RWPE2 (cell line): ENCODE data around the gene ENKD1.

Experiments used
- ATAC-seq: fragments of 200-7000 bp; cut with Tn5 transposase; 3 replicates; pipeline ENCODE4 v1.9.1; 2021; ENCODE audit warnings: low read depth
- DNase-seq: peaks from one replicate; pipeline ENCODE4 v3.0.0-alpha.2; 2020; ENCODE audit warnings: low spot score
- H3K27ac ChIP-seq: fragments of 450-650 bp; 2 replicates; pipeline ENCODE4 v1.5.1; 2017; ENCODE audit warnings: mild to moderate bottlenecking; ENCODE audit not compliant: poor library complexity, severe bottlenecking
- H3K27me3 ChIP-seq: fragments of 250-450 bp; sonication (Bioruptor Pico); 2 replicates; pipeline ENCODE4 v1.5.1; 2021; ENCODE audit warnings: mild to moderate bottlenecking, moderate library complexity; ENCODE audit not compliant: insufficient read depth, poor library complexity, severe bottlenecking
- H3K36me3 ChIP-seq: fragments of 250-450 bp; sonication (Bioruptor Pico); 2 replicates; pipeline ENCODE4 v1.5.1; 2020; ENCODE audit warnings: low read depth, mild to moderate bottlenecking, moderate library complexity
- H3K4me1 ChIP-seq: fragments of 250-450 bp; sonication (Bioruptor Pico); 2 replicates; pipeline ENCODE4 v1.5.1; 2021; ENCODE audit warnings: mild to moderate bottlenecking, moderate library complexity; ENCODE audit not compliant: insufficient read depth, poor library complexity, severe bottlenecking
- H3K4me3 ChIP-seq: fragments of 250-450 bp; sonication (Bioruptor Pico); 2 replicates; pipeline ENCODE4 v1.5.1; 2021; ENCODE audit warnings: mild to moderate bottlenecking, moderate library complexity; ENCODE audit not compliant: severe bottlenecking
- H3K9me3 ChIP-seq: fragments of 250-450 bp; sonication (Bioruptor Pico); 2 replicates; pipeline ENCODE4 v1.5.1; 2021; ENCODE audit warnings: mild to moderate bottlenecking, moderate library complexity; ENCODE audit not compliant: severe bottlenecking
- CTCF ChIP-seq: fragments of 450-650 bp; IDR thresholded peaks from one replicate; pipeline ENCODE4 v1.5.1; 2017; ENCODE audit warnings: mild to moderate bottlenecking, moderate library complexity; ENCODE audit not compliant: poor library complexity, severe bottlenecking

ENKD1 gene

GRCh38 chr16:67666559-67667452 is at the start of gene ENKD1, which contains the start of gene C16orf86:
TSS of gene ENKD1 (minus strand) at chr16:67666750. CDS start at chr16:67666442, 308 bp downstream.
TSS of gene C16orf86 (plus strand) at chr16:67666814. CDS start at chr16:67666971, 157 bp downstream.
- Histone ChIP-seq H3K9me3 (no peaks in the 10 kb centered on the region), H3K4me3 (peak within 1 kb of the TSS; percentile 71), H3K4me1 (peaks cover 6% of the 10 kb centered on the region), H3K27me3 (no peaks in the 10 kb centered on the region), H3K27ac (peak within 1 kb of the TSS; percentile 54), H3K36me3 (no peaks in the 10 kb centered on the region)
- ATAC-seq = peak; percentile 60
- peak; percentile 83 for DNase-seq
- no peak for TF ChIP-seq CTCF

- Histone ChIP-seq H3K27me3 (no peaks in the 10 kb centered on the region), H3K27ac (no peak overlapping the region)
- no peak for TF ChIP-seq CTCF
Observed at GRCh38 chr16:67716097-67716496, 49.5 kb upstream of the ENKD1 start.

GRCh38 chr16:67714522-67714921 is 48.0 kb upstream of the ENKD1 start:
- TF ChIP-seq CTCF = no peak
- H3K4me1 ChIP-seq = no peaks in the 10 kb centered on the region
- ATAC-seq = no peak

More at GRCh38 chr16:67716097-67716496, 49.5 kb upstream of the ENKD1 start:
- Histone ChIP-seq H3K36me3 (peaks cover 7% of the 10 kb centered on the region; the same call in 1 of the 2 replicates), H3K4me1 (peaks cover 3% of the 10 kb centered on the region), H3K4me3 (no peak overlapping the region), H3K9me3 (no peaks in the 10 kb centered on the region)
- no peak for DNase-seq
- ATAC-seq = no peak

GRCh38 chr16:67713647-67714273 is 47.2 kb upstream of the ENKD1 start:
- ATAC-seq (no peak), DNase-seq (no peak)
- Histone ChIP-seq H3K9me3 (no peaks in the 10 kb centered on the region), H3K27ac (no peak overlapping the region), H3K36me3 (peaks cover 7% of the 10 kb centered on the region; the same call in 1 of the 2 replicates), H3K4me3 (no peak overlapping the region), H3K27me3 (no peaks in the 10 kb centered on the region), H3K4me1 (no peaks in the 10 kb centered on the region)
- TF ChIP-seq CTCF = no peak

More at GRCh38 chr16:67714522-67714921, 48.0 kb upstream of the ENKD1 start:
- H3K4me3 ChIP-seq = no peak overlapping the region
- no peaks in the 10 kb centered on the region for H3K9me3 ChIP-seq
- H3K36me3 ChIP-seq = peaks cover 7% of the 10 kb centered on the region; the same call in 1 of the 2 replicates
- H3K27ac ChIP-seq = no peak overlapping the region
- DNase-seq = no peak
- no peaks in the 10 kb centered on the region for H3K27me3 ChIP-seq
